H9 (cell line): ENCODE results near the gene SYTL1. TPM values are rescaled to one million over a fixed set of nuclear protein-coding genes. Genes with fewer than 3 reads are reported as not detected.

Experiments
- DNase-seq: peaks from one replicate; pipeline ENCODE4 v3.0.0-alpha.2; 2017
- H2AFZ ChIP-seq: one replicate; pipeline ENCODE4 v1.6.1; 2013; ENCODE audit warnings: mild to moderate bottlenecking, low read length, control low read depth, moderate library complexity
- H2AK5ac ChIP-seq: 2 replicates; pipeline ENCODE4 v1.6.1; 2013; ENCODE audit warnings: low read length, control low read depth, mixed read lengths; ENCODE audit not compliant: insufficient read length
- H2BK120ac ChIP-seq: one replicate; pipeline ENCODE4 v1.6.1; 2013; ENCODE audit warnings: low read depth, mild to moderate bottlenecking, low read length, control low read depth, inconsistent platforms; ENCODE audit not compliant: poor library complexity, severe bottlenecking
- H2BK12ac ChIP-seq: 2 replicates; pipeline ENCODE4 v1.6.1; 2013; ENCODE audit warnings: low read length, control low read depth, mixed read lengths, low read depth; ENCODE audit not compliant: insufficient read length
- H2BK15ac ChIP-seq: 2 replicates; pipeline ENCODE4 v1.6.1; 2013; ENCODE audit warnings: low read depth, low read length, control low read depth
- H2BK20ac ChIP-seq: one replicate; pipeline ENCODE4 v1.6.1; 2013; ENCODE audit warnings: low read depth, mild to moderate bottlenecking, low read length, control low read depth, inconsistent platforms; ENCODE audit not compliant: poor library complexity, severe bottlenecking
- H2BK5ac ChIP-seq: 2 replicates; pipeline ENCODE4 v1.6.1; 2013; ENCODE audit warnings: low read length, control low read depth, mixed read lengths; ENCODE audit not compliant: insufficient read length
- H3K14ac ChIP-seq: 2 replicates; pipeline ENCODE4 v1.6.1; 2013; ENCODE audit warnings: low read length, control low read depth; ENCODE audit not compliant: insufficient read depth
- H3K18ac ChIP-seq: 2 replicates; pipeline ENCODE4 v1.6.1; 2013; ENCODE audit warnings: low read depth, mild to moderate bottlenecking, mixed read lengths, low read length, control low read depth; ENCODE audit not compliant: insufficient read length
- H3K23ac ChIP-seq: 2 replicates; pipeline ENCODE4 v1.6.1; 2013; ENCODE audit warnings: low read length, control low read depth, mixed read lengths, low read depth; ENCODE audit not compliant: insufficient read length
- H3K23me2 ChIP-seq: 2 replicates; pipeline ENCODE4 v1.6.1; 2013; ENCODE audit warnings: low read depth, mild to moderate bottlenecking, mixed read lengths, low read length, control low read depth; ENCODE audit not compliant: insufficient read length, poor library complexity, severe bottlenecking
- H3K27ac ChIP-seq: 2 replicates; pipeline ENCODE4 v1.5.1; 2013; ENCODE audit warnings: low read length, control low read depth, mixed read lengths, low read depth; ENCODE audit not compliant: insufficient read length
- H3K27me3 ChIP-seq: 2 replicates; pipeline ENCODE4 v1.6.1; 2013; ENCODE audit warnings: low read length, control low read depth, inconsistent platforms; ENCODE audit not compliant: insufficient read depth
- H3K4ac ChIP-seq: 2 replicates; pipeline ENCODE4 v1.6.1; 2013; ENCODE audit warnings: low read depth, mild to moderate bottlenecking, control low read depth, inconsistent platforms, low read length, moderate library complexity
- H3K4me1 ChIP-seq: 2 replicates; pipeline ENCODE4 v1.6.1; 2013; ENCODE audit warnings: low read length, control low read depth, inconsistent platforms; ENCODE audit not compliant: insufficient read depth
- H3K4me2 ChIP-seq: 2 replicates; pipeline ENCODE4 v1.6.1; 2013; ENCODE audit warnings: low read length, control low read depth, mixed read lengths; ENCODE audit not compliant: insufficient read length, insufficient read depth
- H3K56ac ChIP-seq: 2 replicates; pipeline ENCODE4 v1.6.1; 2013; ENCODE audit warnings: low read depth, mild to moderate bottlenecking, mixed read lengths, low read length, control low read depth; ENCODE audit not compliant: insufficient read length
- H3K79me1 ChIP-seq: 2 replicates; pipeline ENCODE4 v1.6.1; 2013; ENCODE audit warnings: low read depth, mild to moderate bottlenecking, moderate library complexity, low read length, control low read depth, inconsistent platforms; ENCODE audit not compliant: insufficient read depth, poor library complexity, severe bottlenecking
- H3K79me2 ChIP-seq: 2 replicates; pipeline ENCODE4 v1.6.1; 2013; ENCODE audit warnings: low read length, control low read depth, inconsistent platforms; ENCODE audit not compliant: insufficient read depth
- H3K9ac ChIP-seq: 2 replicates; pipeline ENCODE4 v1.6.1; 2013; ENCODE audit warnings: low read length, control low read depth, mixed read lengths; ENCODE audit not compliant: insufficient read length; ENCODE audit errors: extremely low read depth
- H3K9me3 ChIP-seq: one replicate; pipeline ENCODE4 v1.6.1; 2013; ENCODE audit warnings: low read depth, low read length, inconsistent platforms; ENCODE audit not compliant: control insufficient read depth
- H3T11ph ChIP-seq: one replicate; pipeline ENCODE4 v1.6.1; 2013; ENCODE audit warnings: mild to moderate bottlenecking, low read length, control low read depth, inconsistent platforms
- H4K20me1 ChIP-seq: one replicate; pipeline ENCODE4 v1.6.1; 2013; ENCODE audit not compliant: control insufficient read depth, insufficient read length, insufficient read depth
- H4K5ac ChIP-seq: 2 replicates; pipeline ENCODE4 v1.6.1; 2013; ENCODE audit warnings: low read depth, mild to moderate bottlenecking, mixed read lengths, low read length, control low read depth; ENCODE audit not compliant: insufficient read length
- H4K8ac ChIP-seq: replicated peaks from 2 replicates; pipeline ENCODE4 v1.6.1; 2013; ENCODE audit warnings: low read length, control low read depth, mixed read lengths, low read depth; ENCODE audit not compliant: insufficient read length
- H4K91ac ChIP-seq: 2 replicates; pipeline ENCODE4 v1.6.1; 2013; ENCODE audit warnings: low read depth, mild to moderate bottlenecking, moderate library complexity, mixed read lengths, low read length, control low read depth; ENCODE audit not compliant: insufficient read length
- H3K27ac Mint-ChIP-seq, 3 experiments: 2 replicates in 2 of 3; 3 replicates in 1 of 3; pipeline ENCODE4 v1.8.0; 2020 to 2021; ENCODE audit warnings: mixed read lengths in 3 of 3, mild to moderate bottlenecking in 1 of 3, moderate library complexity in 1 of 3
- H3K27me3 Mint-ChIP-seq: 2 replicates; pipeline ENCODE4 v1.8.0; 2021; ENCODE audit warnings: low read depth, mild to moderate bottlenecking, moderate library complexity, mixed read lengths
- H3K36me3 Mint-ChIP-seq, 3 experiments: 2 replicates in 2 of 3; 3 replicates in 1 of 3; pipeline ENCODE4 v1.8.0; 2020 to 2021; ENCODE audit warnings: low read depth in 3 of 3, mixed read lengths in 3 of 3; ENCODE audit not compliant: insufficient read depth in 1 of 3
- H3K4me1 Mint-ChIP-seq, 2 experiments: 2 replicates each; pipeline ENCODE4 v1.8.0; 2020; ENCODE audit warnings: mixed read lengths in 2 of 2
- H3K4me3 Mint-ChIP-seq, 2 experiments: 2 replicates in 1 of 2; 3 replicates in 1 of 2; pipeline ENCODE4 v1.8.0; 2020 to 2021; ENCODE audit warnings: mild to moderate bottlenecking in 2 of 2, mixed read lengths in 2 of 2, moderate library complexity in 1 of 2
- H3K9me3 Mint-ChIP-seq, 2 experiments: 2 replicates in 1 of 2; 3 replicates in 1 of 2; pipeline ENCODE4 v1.8.0; 2020; ENCODE audit warnings: mild to moderate bottlenecking in 2 of 2, mixed read lengths in 2 of 2, moderate library complexity in 1 of 2
- WGBS: extraction: QIAGEN DNeasy Blood & Tissue Kit; methylation state at CpG from one replicate; pipeline ENCODE4 v1.1.7; 2013; ENCODE audit warnings: missing lambda C conversion rate, low lambda C conversion rate, mixed read lengths; ENCODE audit not compliant: insufficient read length; ENCODE audit errors: extremely low coverage; 5-methylcytosine and 5-hydroxymethylcytosine counted together
- total RNA-seq: library from RNA; stranded (reverse); gene quantifications from 2 replicates; pipeline ENCODE4 v1.2.1, GENCODE V29; 2021
- TF ChIP-seq, protein P1 (sequence below): fragments of 200-600 bp; sonication (generic); conservative IDR thresholded peaks from 3 replicates; pipeline ENCODE4 v1.8.0; 2021; ENCODE audit warnings: antibody characterized with exemption, mild to moderate bottlenecking

The SYTL1 gene
- total RNA-seq, 1 experiment from 2014 or later = 12.0 TPM

DNA sequence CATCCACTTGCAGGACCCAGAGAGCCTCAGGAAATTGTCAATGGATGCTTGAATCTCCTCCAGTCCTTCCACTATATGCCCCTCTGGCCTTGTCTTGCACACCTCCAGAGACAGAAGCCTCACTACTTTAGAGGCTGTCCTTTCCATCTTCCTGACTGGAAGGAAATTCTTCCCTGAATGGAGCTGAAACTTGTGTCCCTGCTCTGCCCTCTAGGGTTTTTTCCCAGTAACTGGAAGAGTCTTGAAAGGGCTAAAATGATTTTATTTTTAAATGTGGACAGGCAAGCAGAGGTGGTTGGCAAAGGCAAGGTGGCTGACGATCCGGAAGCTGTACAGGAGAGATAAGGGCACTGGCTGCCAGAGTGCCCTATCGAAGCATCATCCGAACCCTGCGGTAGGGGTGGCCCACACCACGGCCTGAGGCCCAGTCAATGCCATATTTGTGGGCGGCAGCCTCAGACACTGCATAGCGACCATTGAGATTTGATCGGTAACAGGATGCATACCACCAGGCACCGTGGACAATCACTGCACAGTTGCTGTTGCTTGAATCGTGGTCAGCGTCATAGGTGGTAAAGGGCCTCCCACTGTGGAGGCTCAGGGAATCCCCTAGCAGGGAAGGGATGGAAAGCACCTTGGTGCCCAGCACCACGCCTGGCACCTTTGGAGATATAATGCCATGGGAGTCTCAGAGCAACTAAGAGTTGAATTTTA, 27.2 kb downstream of the SYTL1 start:
- Histone ChIP-seq H4K5ac (no peak overlapping the region), H3K23ac (no peak overlapping the region), H3K4me2 (no peak overlapping the region), H3K9ac (no peak overlapping the region), H4K8ac (no peak overlapping the region), H3K27me3 (no peaks in the 10 kb centered on the region), H2BK20ac (no peak overlapping the region), H3K23me2 (peaks cover 9% of the 10 kb centered on the region), H2AFZ (no peak overlapping the region), H2AK5ac (no peak overlapping the region), H2BK12ac (no peak overlapping the region), H2BK5ac (no peak overlapping the region), H3K18ac (no peak overlapping the region), H2BK15ac (no peak overlapping the region), H4K91ac (no peak overlapping the region), H3T11ph (no peak overlapping the region), H3K4me1 (no peaks in the 10 kb centered on the region; the same call in 1 of the 2 replicates), H3K14ac (no peak overlapping the region), H3K4ac (no peak overlapping the region), H3K79me2 (no peaks in the 10 kb centered on the region), H4K20me1 (peaks cover 2% of the 10 kb centered on the region), H3K9me3 (no peaks in the 10 kb centered on the region), H2BK120ac (no peak overlapping the region), H3K56ac (no peak overlapping the region), H3K27ac (no peak overlapping the region), H3K79me1 (no peaks in the 10 kb centered on the region)
- Mint-ChIP-seq H3K4me3 (0 out of 5 replicates have a peak overlapping the region, but pooled peaks of 1 of the 2 experiments have one; percentile 17), H3K27ac (no peak overlapping the region), H3K27me3 (peaks cover 13% of the 10 kb centered on the region), H3K9me3 (no peaks in the 10 kb centered on the region), H3K36me3 (no peaks in the 10 kb centered on the region), H3K4me1 (peaks cover 16 to 38% of the 10 kb centered on the region in 2 experiments)
- WGBS = no CpG with 5 or more reads among the region's 13 CpGs
- DNase-seq = no peak
- TF ChIP-seq, protein P1, sequence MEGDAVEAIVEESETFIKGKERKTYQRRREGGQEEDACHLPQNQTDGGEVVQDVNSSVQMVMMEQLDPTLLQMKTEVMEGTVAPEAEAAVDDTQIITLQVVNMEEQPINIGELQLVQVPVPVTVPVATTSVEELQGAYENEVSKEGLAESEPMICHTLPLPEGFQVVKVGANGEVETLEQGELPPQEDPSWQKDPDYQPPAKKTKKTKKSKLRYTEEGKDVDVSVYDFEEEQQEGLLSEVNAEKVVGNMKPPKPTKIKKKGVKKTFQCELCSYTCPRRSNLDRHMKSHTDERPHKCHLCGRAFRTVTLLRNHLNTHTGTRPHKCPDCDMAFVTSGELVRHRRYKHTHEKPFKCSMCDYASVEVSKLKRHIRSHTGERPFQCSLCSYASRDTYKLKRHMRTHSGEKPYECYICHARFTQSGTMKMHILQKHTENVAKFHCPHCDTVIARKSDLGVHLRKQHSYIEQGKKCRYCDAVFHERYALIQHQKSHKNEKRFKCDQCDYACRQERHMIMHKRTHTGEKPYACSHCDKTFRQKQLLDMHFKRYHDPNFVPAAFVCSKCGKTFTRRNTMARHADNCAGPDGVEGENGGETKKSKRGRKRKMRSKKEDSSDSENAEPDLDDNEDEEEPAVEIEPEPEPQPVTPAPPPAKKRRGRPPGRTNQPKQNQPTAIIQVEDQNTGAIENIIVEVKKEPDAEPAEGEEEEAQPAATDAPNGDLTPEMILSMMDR = peak; percentile 51
